HG03103 (cell line): ENCODE results near the gene GRID2.
"Not testable (repeated sequence)": the region's sequence is repeated elsewhere in the genome, so short reads cannot be mapped to it uniquely, and the experiment has no call there.

ENCODE experiments used
- ATAC-seq: cut with Tn5 transposase; IDR thresholded peaks from one replicate; pipeline ENCODE4 v1.9.1; 2021; ENCODE audit warnings: low read depth; ENCODE audit not compliant: unreplicated experiment

The GRID2 gene

DNA sequence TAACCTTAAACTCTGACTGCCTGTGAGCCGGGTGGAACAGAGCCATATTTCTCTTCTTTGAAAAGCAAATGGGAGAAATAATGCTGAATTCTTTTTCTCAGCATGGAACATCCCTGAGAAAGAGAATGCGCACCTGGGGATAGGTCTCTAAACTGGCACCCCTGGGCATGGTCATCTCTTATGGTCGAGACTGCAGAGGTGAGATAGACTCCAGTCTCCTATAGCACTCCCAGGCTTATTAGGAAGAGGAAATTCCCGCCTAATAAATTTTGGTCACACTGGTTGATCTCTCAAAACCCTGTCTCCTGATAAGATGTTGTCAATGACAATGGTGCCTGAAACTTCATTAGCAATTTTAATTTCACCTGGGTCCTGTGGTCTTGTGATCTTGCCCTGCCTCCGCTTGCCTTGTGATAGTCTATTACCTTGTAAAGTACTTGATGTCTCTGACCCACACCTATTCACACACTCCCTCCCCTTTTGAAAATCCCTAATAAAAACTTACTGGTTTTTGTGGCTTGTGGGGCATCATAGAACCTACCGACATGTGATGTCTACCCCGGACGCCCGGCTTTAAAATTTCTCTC is 1062.5 kb downstream of the GRID2 start:
- ATAC-seq, result not testable (repeated sequence)

DNA sequence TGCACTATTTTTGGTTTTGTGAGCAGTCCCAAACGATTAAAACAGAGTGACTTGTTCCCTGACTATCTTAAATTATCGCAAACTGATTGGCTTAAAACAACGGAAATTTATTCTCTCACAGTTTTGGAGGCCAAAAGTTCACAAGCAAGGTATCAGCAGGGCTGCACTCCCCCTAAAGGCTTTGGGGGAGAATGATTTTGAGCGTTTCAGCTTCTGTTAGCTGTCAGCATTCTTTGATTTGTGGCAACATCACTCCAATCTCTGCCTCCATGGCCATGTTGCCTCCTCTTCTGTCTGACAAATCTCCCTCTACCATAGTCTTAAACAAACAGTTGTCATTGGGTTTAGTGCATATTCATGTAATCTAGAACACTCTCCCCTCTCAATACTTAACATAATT is 1065.2 kb downstream of the GRID2 start:
- ATAC-seq, result no peak

DNA sequence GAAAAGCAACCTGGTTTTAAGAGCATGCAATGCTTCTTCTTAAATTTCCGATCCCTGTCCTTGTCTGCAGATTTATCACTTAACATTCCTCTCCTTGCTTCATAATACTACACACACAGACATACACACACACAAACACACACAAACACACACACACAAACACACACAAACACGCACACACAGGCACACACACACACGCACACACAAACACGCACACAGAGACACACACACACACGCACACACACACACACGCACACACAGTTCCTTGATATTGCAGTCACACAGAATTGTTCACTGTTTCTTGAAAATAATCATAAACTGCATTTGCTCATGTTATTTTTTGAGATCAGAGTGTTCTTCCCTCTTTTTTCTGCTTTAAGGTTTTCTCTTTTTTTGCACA is 1066.5 kb downstream of the GRID2 start:
- ATAC-seq, result no peak

DNA sequence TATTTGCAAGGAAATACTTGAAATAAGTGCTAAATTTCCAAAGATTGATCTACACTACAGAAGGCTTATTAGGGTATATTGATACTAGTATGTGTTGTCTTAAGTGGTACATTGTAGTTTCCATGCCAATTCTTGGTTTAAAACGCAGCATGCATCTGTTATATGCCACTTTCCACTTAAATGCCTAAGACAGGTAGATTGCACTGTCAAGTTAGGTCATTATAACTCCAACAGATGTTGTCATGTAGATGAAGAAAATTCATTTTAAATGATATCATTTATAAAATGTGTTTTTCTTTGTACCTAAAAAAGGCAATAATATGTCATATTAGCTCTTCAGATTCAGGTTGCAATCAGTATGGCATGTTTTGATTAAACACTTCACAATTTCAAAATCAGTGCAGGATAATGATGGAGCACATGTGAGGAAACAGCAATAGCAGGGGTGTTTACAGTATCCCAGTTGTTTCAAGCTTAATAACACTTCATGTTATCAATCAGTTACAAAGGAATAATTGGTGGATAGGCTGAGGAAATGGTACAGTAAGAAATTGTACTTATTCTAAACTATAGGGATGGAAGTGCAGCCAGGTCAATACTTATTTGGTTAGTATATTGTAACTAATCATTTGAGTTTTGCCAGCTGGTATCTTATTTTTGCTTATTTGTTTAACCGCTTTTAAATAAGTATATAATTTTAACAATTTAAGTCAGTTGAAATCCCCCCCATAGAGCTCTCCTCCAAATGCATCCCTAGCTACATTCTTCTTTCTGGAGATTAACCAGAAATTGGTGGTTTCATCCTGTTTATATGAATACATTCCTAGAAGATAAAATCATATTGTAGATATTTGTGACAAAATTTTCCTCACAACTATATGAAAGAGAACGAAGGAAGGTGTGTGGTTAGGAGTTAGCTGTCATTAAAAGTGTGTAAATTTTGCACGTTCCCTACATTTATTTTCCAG is 1070.4 kb downstream of the GRID2 start:
- ATAC-seq, result no peak

DNA sequence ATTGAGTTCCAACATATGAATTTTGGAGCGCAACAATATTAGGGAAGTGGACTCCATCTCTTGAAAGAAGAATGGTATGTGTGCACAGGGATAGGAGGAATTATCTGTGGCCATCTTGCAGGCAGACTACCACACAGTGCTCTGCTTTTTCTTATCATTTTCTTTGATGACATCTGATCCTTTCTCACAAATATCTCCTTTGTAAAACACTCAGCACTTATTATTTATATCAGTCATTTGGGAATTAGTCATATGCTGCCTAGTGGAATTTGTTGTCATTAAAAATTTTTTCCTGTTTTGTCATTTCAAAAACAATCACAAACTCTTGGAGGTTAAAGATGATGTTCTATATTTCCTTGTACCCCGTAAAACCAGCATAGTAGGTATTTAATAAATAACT is 1080.5 kb downstream of the GRID2 start:
- ATAC-seq, result no peak

DNA sequence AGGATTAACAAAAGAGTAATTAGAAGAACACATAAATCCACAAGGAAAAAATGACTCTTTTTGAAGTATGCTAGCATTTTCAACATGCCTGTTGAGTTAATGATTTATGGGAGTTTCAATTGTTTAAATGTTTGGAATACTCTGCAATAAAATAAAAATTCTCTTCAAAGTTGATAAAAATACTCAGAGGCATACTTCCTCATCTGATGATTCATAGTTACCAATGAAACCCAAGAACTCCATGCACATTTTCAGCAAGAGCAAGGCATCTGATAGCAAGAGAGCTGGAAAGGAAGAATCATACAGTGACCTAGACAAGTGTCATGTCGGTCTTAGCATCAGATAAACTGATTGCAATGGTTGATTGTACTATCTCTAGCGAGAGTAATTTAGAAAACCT is 1081.1 kb downstream of the GRID2 start:
- ATAC-seq, result no peak

DNA sequence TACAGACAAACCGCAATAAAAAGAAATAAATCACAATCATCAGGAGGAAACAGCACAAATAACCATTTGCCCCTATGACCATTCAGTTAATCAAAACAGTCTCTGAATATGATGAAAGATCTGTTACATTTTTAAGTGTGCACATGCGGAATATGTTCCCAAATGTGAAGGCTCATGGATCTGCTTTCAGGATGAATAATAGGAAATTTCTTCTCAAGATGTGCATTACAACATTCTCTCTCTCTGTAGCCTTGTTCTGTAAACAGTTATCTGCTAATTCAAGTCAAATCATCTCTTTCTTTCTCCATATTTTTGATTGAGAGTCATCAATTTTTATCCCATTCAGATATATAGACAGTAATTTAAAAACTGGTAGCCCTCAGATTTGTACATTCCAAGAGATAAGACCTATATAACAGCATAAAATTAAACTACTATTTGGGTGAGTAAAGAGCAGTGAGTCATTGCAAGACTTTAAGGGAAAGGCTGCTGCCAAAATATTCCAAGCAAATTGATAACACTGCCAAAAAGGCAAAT is 1090.8 kb downstream of the GRID2 start:
- no peak for ATAC-seq

DNA sequence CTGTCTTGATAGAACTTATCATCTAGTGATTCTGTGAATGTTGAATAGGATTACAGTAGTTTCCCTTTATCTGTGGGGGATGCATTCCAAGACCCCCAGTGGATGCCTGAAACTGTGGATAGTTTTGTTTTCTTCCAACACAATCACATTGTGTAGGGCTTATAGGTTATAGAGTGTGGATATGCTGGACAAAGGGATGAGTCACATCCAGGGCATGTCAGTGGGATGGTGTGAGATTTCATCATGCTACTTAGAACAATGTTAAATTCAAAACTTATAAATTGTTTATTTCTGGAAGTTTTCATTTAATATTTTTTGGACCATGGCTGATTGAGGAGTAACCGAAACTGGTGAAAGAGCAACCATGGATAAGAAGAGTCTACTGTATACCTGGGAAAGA is 1092.5 kb downstream of the GRID2 start:
- ATAC-seq, result no peak

DNA sequence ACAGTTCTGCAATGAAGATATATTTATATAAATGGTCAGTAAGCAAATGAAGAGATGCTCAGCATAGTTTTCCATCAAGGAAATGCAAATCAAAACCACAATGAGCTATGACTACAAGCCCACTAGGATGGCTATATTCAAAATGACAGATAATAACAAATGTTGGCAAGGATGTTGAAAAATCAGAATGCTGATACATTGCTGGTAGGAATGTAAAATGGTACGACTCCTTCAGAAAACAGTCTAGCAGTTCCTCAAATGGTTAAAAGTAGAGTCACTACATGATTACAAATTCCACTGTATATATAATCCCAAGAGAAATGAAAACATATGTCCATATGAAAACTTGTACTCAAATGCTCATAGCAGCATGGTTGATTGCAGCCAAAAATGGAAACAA is 1099.8 kb downstream of the GRID2 start:
- ATAC-seq, result no peak

DNA sequence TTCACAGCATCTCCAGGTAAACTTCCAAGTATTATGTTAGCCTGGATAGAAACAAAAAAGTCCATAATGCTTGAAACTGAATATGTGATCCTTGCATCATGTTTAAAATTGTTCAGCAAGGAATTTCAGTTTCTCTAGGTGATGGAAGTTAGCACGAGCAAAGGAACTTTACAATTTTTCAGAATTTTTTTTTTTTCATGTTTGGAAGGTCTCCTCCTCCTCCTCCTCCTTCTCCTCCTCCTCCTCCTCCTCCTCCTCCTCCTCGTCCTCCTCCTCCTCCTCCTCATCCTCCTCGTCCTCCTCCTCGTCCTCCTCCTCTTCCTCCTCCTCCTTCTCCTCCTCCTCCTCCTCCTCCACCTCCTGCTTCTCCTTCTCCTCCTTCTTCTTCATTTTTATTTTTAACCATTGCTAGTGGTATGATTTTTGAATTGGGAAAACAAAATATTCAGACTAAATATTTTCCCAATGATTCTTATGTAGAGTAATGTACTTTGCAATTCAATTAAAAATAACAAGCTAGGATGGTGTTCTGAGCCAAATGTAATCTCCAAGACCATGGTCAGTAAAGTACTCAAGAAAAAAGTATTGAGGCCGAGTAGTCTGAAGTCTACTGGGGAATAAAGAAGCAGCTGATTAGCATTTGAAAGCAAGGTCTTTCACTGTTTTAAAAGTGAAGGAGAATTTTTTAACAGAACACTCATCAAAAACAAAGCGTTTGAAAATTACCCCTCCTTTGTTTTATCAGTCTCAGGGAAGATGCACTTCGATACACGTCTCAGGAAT is 1103.9 kb downstream of the GRID2 start:
- ATAC-seq, result no peak

DNA sequence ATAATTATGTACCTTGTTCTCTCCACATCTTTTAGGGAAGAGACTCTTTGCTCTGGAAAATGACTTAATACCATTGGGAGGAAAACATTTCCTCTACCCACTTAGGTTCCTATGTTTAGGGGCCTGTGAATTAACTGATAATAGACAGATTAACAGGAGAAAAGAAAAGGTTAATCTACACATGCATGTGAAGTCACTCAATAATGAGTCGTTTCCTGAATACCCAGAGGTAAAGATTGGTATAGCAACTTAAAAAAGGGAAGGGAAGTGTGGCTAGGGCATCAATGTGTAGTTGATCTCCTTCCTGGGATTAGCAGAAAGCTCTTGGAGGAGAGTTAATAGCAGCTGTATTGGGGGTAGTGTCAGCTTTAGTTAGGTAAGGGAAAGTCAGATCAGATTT is 1105.3 kb downstream of the GRID2 start:
- no peak for ATAC-seq

DNA sequence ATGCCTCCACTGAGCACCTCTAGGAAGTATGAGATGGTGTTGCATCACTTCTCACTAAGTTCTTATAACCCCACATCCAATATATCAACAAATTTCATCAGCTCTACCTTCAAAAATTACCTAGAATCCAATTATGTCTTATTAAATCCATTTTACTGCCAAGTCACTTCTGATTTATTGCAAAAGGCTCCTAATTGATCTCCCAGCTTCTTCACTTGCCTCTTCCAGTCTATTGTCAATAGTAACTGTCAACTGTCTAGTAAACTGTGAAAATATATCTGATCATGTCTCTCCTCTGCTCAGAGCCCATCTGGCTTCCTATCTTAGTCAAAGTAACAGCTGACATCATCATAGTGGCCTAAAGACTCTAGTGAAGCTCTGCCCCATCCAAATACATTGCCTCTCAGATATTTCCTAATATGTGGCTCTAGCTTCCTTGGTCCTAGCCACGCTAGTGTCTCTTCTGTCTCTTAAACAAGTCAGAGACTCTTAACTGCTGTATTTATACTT is 1110.3 kb downstream of the GRID2 start:
- ATAC-seq, result no peak

DNA sequence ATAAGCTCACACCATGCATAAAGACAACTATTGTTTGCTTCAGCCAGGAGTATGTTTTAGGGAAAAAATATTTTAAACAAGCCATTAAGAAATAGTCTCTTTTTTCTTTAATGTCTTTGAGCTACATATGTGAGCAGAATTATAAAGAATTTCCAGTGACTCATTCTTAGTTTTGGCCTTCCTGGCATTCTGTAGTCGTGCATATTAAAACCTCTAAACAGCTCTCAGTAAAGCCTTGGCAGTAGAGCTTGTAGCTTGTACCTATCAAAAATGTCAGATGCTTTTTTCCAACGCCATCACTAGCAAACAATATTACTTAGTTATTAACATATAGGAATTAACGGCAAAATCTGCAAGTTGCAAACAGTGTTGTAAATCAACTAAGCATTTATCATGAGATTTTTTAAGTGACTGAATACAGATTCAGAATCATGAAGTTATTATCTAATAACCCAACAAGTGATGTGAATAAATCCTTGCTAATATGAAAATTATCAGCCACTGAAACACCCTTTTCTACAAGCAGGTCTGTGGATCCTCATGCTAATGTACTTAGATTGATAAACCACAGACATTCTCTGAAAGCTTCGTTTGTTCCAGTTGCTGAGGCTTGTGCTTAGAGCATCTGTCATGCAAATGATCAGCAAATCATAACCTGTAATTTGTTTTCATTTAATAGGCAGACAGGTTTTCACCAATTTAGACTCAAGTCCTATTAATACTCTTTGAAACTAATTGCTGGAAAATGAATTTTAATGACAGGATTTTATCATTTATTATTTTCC is 1112.8 kb downstream of the GRID2 start:
- no peak for ATAC-seq

DNA sequence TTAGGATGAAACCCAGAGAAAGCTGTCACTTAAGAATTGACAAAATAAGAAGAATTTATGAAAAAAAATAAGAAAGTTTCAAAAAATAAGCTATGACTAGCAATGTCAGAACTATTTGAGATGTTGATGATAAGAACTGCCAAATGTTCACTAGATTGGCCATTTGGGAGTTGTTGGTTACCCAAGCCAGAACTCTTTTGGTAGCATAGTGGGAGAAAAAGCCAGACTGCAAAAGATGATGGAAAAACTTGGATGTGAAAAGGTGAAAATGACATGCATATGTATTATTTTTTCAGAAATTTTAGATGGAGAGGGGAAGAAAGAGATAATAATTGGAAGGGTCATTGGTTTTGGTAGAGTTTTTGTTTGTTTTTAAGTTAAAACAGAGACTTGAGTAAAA is 1127.6 kb downstream of the GRID2 start:
- no peak for ATAC-seq

DNA sequence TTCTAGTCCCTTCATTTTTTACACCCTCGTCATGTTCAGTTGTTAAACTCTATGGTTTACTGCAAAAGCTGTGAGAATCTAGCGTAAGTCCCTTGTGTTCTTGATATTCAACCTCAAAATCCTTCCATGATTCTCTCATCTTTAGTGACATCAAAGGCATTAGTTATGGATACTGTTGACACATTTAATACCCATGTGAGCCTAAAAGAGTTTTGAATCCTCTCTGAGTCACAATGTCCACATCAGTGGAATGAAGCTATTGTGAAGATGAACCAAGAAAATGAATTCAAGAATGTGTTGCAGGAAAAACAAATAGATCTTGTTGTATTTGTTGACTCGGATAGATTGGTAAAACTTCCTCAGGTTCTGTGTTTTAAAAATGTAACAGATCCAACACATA is 1130.1 kb downstream of the GRID2 start:
- no peak for ATAC-seq

DNA sequence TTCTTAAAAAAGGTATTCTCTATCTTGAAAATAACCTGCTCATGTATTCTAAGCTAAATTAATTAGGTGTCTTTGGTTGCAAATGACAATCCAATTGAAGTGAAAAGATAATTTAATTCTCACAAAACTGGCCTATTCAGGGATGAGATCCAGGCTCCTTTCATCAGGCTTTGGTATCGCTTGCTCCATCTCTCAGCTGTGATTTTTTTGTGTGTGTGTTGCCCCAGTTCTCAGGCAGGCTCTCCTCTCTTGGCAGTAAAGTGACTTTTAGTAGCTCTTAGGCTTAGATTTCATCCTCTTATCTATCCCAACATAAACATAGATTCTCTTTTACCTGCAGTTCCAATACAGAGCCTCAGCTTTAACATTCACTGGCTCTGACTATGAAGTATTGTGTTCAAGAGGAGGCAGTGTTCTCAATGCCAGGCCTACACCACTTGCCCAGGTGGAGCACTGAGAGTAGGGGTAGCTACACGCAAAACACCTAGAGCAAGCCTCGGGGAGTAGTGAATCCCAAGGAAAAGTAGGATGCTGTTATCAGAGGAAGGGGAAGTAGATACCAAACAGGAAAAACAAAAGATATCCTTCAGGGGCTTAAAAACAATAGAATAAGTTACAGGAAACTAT is 1132.3 kb downstream of the GRID2 start:
- no peak for ATAC-seq

DNA sequence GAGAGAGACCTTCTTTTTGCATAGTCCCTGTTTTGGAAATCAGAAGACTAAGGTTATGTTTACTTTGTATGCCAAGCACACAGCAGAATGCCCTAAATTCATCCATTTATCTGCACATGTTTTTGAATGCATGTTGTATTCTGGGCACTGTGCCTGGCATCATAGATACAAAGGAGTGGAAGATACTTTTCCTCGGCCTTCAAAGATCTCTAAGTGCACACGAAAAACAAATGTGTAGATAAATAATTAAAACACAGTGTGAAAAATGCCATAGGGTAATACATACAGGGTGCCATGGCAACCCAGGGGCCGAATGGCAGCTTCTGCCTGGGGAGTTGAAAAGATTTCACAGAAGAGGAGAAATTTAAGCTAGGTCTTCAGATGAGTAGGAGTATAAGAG is 1134.2 kb downstream of the GRID2 start:
- ATAC-seq, result no peak

DNA sequence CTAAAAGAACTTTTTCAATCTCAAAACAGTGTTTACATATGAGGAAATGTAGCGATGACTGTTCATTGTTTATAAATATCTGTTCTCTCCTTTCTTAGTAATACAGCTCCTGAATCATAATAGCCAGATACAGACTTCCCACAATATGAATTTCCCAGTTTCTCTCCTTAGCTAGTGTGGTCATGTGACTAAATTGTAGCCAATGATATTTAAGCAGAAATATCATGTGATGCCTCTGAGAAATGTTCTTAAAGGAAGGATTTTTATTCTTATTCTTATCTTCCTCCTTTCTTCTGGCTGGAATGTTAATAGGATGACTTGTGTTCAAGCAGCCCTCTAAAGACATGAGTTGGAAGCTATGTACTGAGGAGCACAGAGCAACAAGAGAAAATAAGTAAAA is 1141.1 kb downstream of the GRID2 start:
- ATAC-seq, result no peak

DNA sequence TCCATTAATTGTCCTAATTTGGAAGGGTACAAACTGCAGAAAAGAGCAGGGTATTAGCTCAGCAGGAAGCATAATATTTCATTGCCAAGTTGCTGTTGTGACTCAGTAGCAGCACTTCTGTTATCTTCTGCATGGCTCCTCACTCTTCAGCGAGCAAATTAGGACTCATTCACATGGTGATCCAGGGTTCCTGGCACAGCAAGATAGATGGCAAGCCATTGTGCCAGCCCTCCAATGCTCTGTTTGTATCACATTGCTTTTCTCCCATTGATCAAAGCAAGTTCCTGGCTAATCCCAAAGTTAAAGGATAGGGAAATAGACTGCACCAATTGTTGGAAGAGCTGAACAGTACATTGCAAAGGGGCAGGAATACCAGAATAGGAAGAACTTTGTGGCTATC is 1142.3 kb downstream of the GRID2 start:
- no peak for ATAC-seq
